ENCODE data around the gene VPS37C. TPM values are rescaled to one million over a fixed set of nuclear protein-coding genes. Genes with fewer than 3 reads are reported as not detected.

Gene VPS37C
- total RNA-seq, 1 experiment from 2014 or later = 23.1 TPM

GRCh38 chr11:61140416-61140815 lies 20.8 kb downstream of the VPS37C start (continued):
- no peak for TF ChIP-seq REST (IDR thresholded peaks at IDR 0.05; ENCODE audit: low read depth)
- TF ChIP-seq RAD21 (IDR thresholded peaks at IDR 0.05; ENCODE audit: low read depth) = no peak
- TF ChIP-seq SP1 (IDR thresholded peaks at IDR 0.05; ENCODE audit: low read depth) = no peak

GRCh38 chr11:61139387-61139786 lies 21.8 kb downstream of the VPS37C start:
- RAD21 ChIA-PET (ENCODE audit: low non-redundant PET in 1 of 2, low total read pairs in 2 of 2, uncharacterized antibody in 2 of 2, unreplicated experiment in 2 of 2) = no interaction called here
- Histone ChIP-seq H3K36me3 (ENCODE audit: control insufficient read depth in 1 of 2, insufficient read depth in 2 of 2, low read length in 2 of 2) (0 out of 4 replicates have a peak, but pooled peaks cover 0 to 5% of the 10 kb centered on the region in 2 experiments), H3K9me2 (ENCODE audit: insufficient read depth) (no peaks in the 10 kb centered on the region), H3K27me3 (ENCODE audit: insufficient read depth, low read length) (no peaks in the 10 kb centered on the region), H2AFZ (ENCODE audit: low read depth, low read length, poor library complexity, severe bottlenecking) (no peak overlapping the region), H3K9ac (ENCODE audit: low read length) (no peak overlapping the region), H3K27ac (ENCODE audit: low read depth, low read length) (no peak overlapping the region), H4K20me1 (ENCODE audit: insufficient read depth) (no peaks in the 10 kb centered on the region), H3K4me1 (ENCODE audit: control insufficient read depth in 1 of 2, insufficient read depth in 2 of 2, low read length in 2 of 2) (peaks cover 5 to 7% of the 10 kb centered on the region in 2 experiments; a peak in 2 of 4 replicates), H3K4me3 (replicated peaks in 1 of 2; ENCODE audit: low read depth in 1 of 2, low read length in 2 of 2) (no peak overlapping the region), H3K4me2 (ENCODE audit: low read length) (no peak overlapping the region), H3K79me2 (ENCODE audit: insufficient read depth, low read length) (peaks cover 20% of the 10 kb centered on the region; the same call in 1 of the 2 replicates), H3K9me3 (ENCODE audit: control insufficient read depth in 1 of 2, insufficient read depth in 1 of 2, low read depth in 1 of 2, low read length in 2 of 2) (no peaks in the 10 kb centered on the region)
- DNase-seq (ENCODE audit: low read depth, low spot score) (no peak), ATAC-seq (no peak)
- no TSS peak for BruUV-seq (replicated peaks)
- intact Hi-C loops (cut with micrococcal nuclease) = no loop called here
- POLR2A ChIA-PET = no interaction called here
- CTCF ChIA-PET = no interaction called here
- no peak for TF ChIP-seq CBX3 (IDR thresholded peaks at IDR 0.05; ENCODE audit: low read depth)
- no peak for TF ChIP-seq ZNF274 (IDR thresholded peaks at IDR 0.05; ENCODE audit: low read depth, low read length)
- TF ChIP-seq YY1 (IDR thresholded peaks at IDR 0.05; ENCODE audit: extremely low read depth, insufficient replicate concordance, low read depth, low read length) = no peak
- no peak for TF ChIP-seq EZH2 (IDR thresholded peaks at IDR 0.05)
- no peak for TF ChIP-seq POLR2A (IDR thresholded peaks at IDR 0.05; ENCODE audit: borderline replicate concordance, extremely low read depth, insufficient read depth, insufficient read length)
- TF ChIP-seq POLR2AphosphoS5 (IDR thresholded peaks at IDR 0.05; ENCODE audit: low read depth, low read length) = no peak
- TF ChIP-seq ZBTB33 (IDR thresholded peaks at IDR 0.05; ENCODE audit: extremely low read depth, insufficient replicate concordance, low read length) = no peak
- no peak for TF ChIP-seq FOSL1 (IDR thresholded peaks at IDR 0.05; ENCODE audit: low read depth)
- no peak for TF ChIP-seq SRF (IDR thresholded peaks at IDR 0.05; ENCODE audit: low read depth)
- no peak for TF ChIP-seq RAD21 (IDR thresholded peaks at IDR 0.05; ENCODE audit: low read depth)
- no peak for TF ChIP-seq JUND (IDR thresholded peaks at IDR 0.05)
- TF ChIP-seq TCF7L2 (IDR thresholded peaks at IDR 0.05; ENCODE audit: borderline replicate concordance, extremely low read depth, insufficient read depth, insufficient read length) = no peak
- TF ChIP-seq EGR1 (IDR thresholded peaks at IDR 0.05; ENCODE audit: low read depth) = no peak
- no peak for TF ChIP-seq ATF3 (IDR thresholded peaks at IDR 0.05)
- no peak for TF ChIP-seq REST (IDR thresholded peaks at IDR 0.05; ENCODE audit: low read depth)
- TF ChIP-seq SIN3A (IDR thresholded peaks at IDR 0.05; ENCODE audit: low read depth) = no peak

Measured in HCT116 (cell line).